Activated B cell treated with CpG ODN at 0.5 μM for 24 hours (primary cell): ENCODE data around the gene CYSTM1. TPM values are rescaled to one million over a fixed set of nuclear protein-coding genes. Genes with fewer than 3 reads are reported as not detected.

ENCODE experiments used
- ATAC-seq: fragments of 200-7000 bp; cut with Tn5 transposase; one replicate; pipeline ENCODE4 v1.10.0; 2021; ENCODE audit warnings: low read depth, mild to moderate bottlenecking, moderate library complexity
- CTCF ChIA-PET: fragments of 350-600 bp; sonication (Branson Sonifier 250); formaldehyde crosslinking; loops from one replicate; lab custom pipeline; 2021; ENCODE audit warnings: antibody characterized with exemption; lab: Charles Lee
- POLR2A ChIA-PET: fragments of 350-600 bp; sonication (Branson Sonifier 250); formaldehyde crosslinking; loops from one replicate; lab custom pipeline; 2021; ENCODE audit warnings: antibody characterized with exemption; lab: Charles Lee
- DNase-seq: peaks from one replicate; pipeline ENCODE4 v3.0.0; 2022
- H3K27ac Mint-ChIP-seq: one replicate; pipeline ENCODE4 v1.8.0; 2020; ENCODE audit warnings: mixed read lengths
- H3K27me3 Mint-ChIP-seq: one replicate; pipeline ENCODE4 v1.8.0; 2021; ENCODE audit warnings: mixed read lengths
- H3K36me3 Mint-ChIP-seq: one replicate; pipeline ENCODE4 v1.8.0; 2021; ENCODE audit warnings: low read depth, mixed read lengths
- H3K4me1 Mint-ChIP-seq: one replicate; pipeline ENCODE4 v1.8.0; 2021; ENCODE audit warnings: mixed read lengths
- H3K4me3 Mint-ChIP-seq: one replicate; pipeline ENCODE4 v1.8.0; 2020; ENCODE audit warnings: mild to moderate bottlenecking, mixed read lengths
- H3K9me3 Mint-ChIP-seq: one replicate; pipeline ENCODE4 v1.8.0; 2020; ENCODE audit warnings: mixed read lengths
- intact Hi-C: fragments of 100-400 bp; cut with micrococcal nuclease; formaldehyde crosslinking; loops from one replicate; pipeline ENCODE4 v1.15.1; 2024
- total RNA-seq: library from RNA; stranded (reverse); gene quantifications from 2 replicates; pipeline ENCODE4 v1.2.3, GENCODE V29; 2022
- TF ChIP-seq, protein P1 (sequence below): fragments of 200-600 bp; IDR thresholded peaks from one replicate; pipeline ENCODE4 v1.8.0; 2022; ENCODE audit warnings: antibody characterized with exemption, mild to moderate bottlenecking

Gene CYSTM1, protein sequence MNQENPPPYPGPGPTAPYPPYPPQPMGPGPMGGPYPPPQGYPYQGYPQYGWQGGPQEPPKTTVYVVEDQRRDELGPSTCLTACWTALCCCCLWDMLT
- total RNA-seq, result 20.1 and 23.3 TPM in 2 replicates

DNA sequence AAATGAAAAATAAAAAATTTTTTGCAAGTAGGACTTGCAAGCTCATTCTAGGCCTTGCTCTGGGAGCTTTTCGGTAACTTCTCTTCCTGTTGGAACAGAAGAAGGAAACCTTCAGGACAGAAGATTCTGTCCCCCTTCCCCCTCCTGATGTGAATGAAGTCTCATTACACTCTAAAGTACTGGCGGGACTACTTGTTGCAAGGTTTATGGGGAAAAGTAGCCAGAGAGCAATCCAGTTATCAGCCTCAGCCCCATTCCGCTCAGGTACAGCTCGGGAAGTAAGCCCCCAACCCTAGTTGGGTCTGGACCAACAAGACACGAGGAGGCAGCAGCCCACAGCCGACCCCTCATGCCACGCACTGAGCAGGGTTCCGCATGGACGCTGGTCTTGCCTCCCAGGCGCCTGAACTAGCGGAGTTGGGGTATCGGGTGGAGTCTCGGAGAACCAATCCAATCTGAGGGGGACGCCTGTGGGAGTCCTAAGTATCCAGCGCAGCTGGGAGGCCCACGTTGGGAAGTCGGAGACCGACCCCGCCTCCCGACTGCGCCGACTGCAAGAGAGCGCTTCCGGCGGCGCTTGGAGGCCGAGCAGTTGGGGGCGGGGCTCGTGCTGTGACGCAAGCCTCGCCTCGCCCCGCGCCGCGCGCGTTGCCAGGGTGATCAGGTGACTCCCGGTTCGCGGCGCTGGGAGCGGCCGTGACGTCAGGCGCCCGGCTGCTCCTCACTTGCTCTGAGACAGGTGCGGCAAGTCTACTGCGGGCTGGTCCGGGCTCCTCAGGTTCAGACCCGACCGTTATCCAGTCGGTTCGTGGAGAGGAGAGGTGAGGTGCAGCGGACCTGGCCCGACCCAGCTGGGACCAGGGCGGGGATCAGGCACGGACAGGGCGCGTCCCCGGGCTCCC is at the start of gene CYSTM1:
CYSTM1 (plus strand) TSS at position 724 of the 902 bp plus-strand sequence. CDS start 19,278 bp downstream, outside the sequence.
- Mint-ChIP-seq H3K4me3 (peak within 1 kb of the TSS; percentile 93), H3K9me3 (no peaks in the 10 kb centered on the region), H3K4me1 (peaks cover 15% of the 10 kb centered on the region), H3K36me3 (peaks cover 5% of the 10 kb centered on the region), H3K27ac (peak within 1 kb of the TSS; percentile 89), H3K27me3 (no peaks in the 10 kb centered on the region)
- intact Hi-C loops, result loop anchor here (1.0 to 10.0 kb wide), 12 partner anchors 17 to 1600 kb away; partner anchors contain the start of genes ANKHD1, APBB3, CTNNA1 and DNAJC18
- TF ChIP-seq, protein P1, sequence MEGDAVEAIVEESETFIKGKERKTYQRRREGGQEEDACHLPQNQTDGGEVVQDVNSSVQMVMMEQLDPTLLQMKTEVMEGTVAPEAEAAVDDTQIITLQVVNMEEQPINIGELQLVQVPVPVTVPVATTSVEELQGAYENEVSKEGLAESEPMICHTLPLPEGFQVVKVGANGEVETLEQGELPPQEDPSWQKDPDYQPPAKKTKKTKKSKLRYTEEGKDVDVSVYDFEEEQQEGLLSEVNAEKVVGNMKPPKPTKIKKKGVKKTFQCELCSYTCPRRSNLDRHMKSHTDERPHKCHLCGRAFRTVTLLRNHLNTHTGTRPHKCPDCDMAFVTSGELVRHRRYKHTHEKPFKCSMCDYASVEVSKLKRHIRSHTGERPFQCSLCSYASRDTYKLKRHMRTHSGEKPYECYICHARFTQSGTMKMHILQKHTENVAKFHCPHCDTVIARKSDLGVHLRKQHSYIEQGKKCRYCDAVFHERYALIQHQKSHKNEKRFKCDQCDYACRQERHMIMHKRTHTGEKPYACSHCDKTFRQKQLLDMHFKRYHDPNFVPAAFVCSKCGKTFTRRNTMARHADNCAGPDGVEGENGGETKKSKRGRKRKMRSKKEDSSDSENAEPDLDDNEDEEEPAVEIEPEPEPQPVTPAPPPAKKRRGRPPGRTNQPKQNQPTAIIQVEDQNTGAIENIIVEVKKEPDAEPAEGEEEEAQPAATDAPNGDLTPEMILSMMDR, result no peak
- ATAC-seq (peak; percentile 83), DNase-seq (peak; percentile 96)
- POLR2A ChIA-PET, result interaction anchor here (0.6 to 2.4 kb wide), 5 partner anchors 60 to 1631 kb away, joined by 3 to 15 read pairs (median 5); partner anchors contain the start of gene PURA
- CTCF ChIA-PET, result interaction anchor here (0.6 to 1.5 kb wide), 5 partner anchors 29 to 1293 kb away, joined by 3 to 4 read pairs (median 3); no protein-coding TSS in a partner anchor

DNA sequence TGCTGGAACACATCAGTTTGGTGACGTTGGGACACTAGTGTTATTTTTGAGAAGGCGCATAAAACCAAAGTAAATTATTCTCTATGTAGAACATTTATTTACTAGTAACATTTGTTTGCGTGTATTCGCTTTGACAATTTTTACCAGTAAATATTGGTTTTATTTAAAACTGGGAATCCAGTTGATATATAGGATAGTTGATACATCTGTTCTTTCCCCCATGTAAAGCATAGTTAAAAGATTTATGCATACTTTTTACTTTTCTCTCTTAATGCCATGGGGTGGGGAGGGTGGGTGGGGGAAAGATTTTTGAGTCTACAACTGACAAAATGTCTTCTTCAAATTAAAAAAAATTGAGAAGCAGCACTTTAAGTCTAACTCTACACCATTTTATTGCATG is 49.4 kb upstream of the CYSTM1 start, which contains the start of gene IGIP:
IGIP (plus strand) TSS at position 301 of the 400 bp plus-strand sequence. CDS start 2,540 bp downstream, outside the sequence.
- POLR2A ChIA-PET, result interaction anchor here (1.0 kb wide), 1 partner anchor 18 kb away, joined by 3 read pairs; no protein-coding TSS in a partner anchor

DNA sequence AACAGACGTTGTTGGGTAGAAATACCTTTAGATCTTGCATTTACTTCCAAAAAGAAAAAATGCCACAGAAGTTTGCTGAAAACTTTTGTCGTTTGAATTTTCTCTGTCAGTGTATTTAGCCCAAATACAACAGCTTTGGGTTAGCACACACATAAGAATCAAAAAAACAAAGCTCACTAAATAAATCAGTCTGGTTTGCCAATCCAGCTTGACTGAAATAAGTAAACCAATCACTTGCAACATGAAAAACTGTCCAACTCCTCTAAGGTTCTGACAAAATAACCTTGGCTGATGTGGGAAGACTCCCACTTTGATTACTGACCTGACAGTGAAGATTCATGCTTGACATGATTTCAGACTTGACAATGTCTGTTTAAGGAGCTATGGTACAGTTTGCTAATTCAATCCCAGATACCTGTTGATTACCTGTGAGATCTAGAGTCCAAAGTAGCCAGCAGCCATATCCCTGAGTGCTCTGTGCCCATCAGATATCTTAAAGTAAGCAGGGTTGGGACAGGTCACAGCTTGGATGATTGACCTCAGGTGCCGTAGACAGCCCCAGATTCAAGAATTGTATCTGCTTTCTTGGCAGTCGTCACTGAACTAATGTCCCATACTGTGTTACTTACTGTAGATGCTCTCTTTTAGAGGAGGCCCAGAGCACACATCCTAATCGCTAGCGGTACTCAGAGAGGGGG is 48.5 kb upstream of the CYSTM1 start:
- H3K4me1 Mint-ChIP-seq, result peaks cover 12% of the 10 kb centered on the region

More for the DNA sequence above, 49.4 kb upstream of the CYSTM1 start, which contains the start of gene IGIP:
- DNase-seq (no peak), ATAC-seq (no peak)
- no peaks in the 10 kb centered on the region for H3K27me3 Mint-ChIP-seq
- CTCF ChIA-PET, result interaction anchor here (0.9 kb wide), 2 partner anchors 13 to 14 kb away, joined by 3 read pairs; no protein-coding TSS in a partner anchor
- H3K9me3 Mint-ChIP-seq, result no peaks in the 10 kb centered on the region
- H3K27ac Mint-ChIP-seq, result no peak within 1 kb of the TSS
- intact Hi-C loops, result no loop called here
- TF ChIP-seq, protein P1, result no peak
- peaks cover 6% of the 10 kb centered on the region for H3K4me1 Mint-ChIP-seq
- no peaks in the 10 kb centered on the region for H3K36me3 Mint-ChIP-seq
- no peak within 1 kb of the TSS for H3K4me3 Mint-ChIP-seq

DNA sequence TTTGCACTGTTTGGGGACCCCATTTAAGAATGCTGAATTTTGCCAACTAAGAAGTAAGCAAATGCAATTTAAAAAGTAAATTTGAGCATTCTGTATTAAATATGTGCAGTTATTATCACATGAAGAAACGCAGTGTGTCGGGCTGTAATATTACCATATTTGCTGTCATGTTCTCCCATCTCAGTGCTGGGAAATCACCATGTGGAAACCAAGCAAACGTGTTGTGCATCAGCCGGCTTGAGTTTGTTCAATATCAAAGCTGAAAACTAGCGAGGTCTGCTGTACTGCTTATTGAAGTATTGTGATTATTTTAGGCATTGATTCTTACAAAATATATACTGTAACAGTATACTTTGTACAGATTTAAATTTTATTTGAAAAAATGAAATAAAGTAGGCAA is 46.6 kb upstream of the CYSTM1 start:
- no peak for DNase-seq

More for the DNA sequence above, 48.5 kb upstream of the CYSTM1 start:
- DNase-seq (no peak), ATAC-seq (no peak)
- Mint-ChIP-seq H3K4me3 (no peak overlapping the region), H3K27ac (no peak overlapping the region), H3K36me3 (no peaks in the 10 kb centered on the region), H3K27me3 (no peaks in the 10 kb centered on the region), H3K9me3 (no peaks in the 10 kb centered on the region)
- intact Hi-C loops, result no loop called here
- TF ChIP-seq, protein P1, result no peak
- ChIA-PET POLR2A (no interaction called here), CTCF (interaction anchor here (0.5 to 0.9 kb wide), 2 partner anchors 10 to 13 kb away, joined by 3 read pairs; no protein-coding TSS in a partner anchor)

More for the DNA sequence above, 46.6 kb upstream of the CYSTM1 start:
- H3K36me3 Mint-ChIP-seq, result no peaks in the 10 kb centered on the region
- H3K4me3 Mint-ChIP-seq, result no peak overlapping the region
- no peaks in the 10 kb centered on the region for H3K9me3 Mint-ChIP-seq
- no peaks in the 10 kb centered on the region for H3K27me3 Mint-ChIP-seq
- POLR2A ChIA-PET, result no interaction called here
- intact Hi-C loops, result no loop called here
- TF ChIP-seq, protein P1, result no peak
- H3K4me1 Mint-ChIP-seq, result peaks cover 19% of the 10 kb centered on the region
- no peak overlapping the region for H3K27ac Mint-ChIP-seq
- no peak for ATAC-seq
- CTCF ChIA-PET, result interaction anchor here (0.8 kb wide), 1 partner anchor 16 kb away, joined by 3 read pairs; no protein-coding TSS in a partner anchor
